AG04450 (cell line): Measurements from ENCODE around the gene AGTRAP. TPM values are rescaled to one million over a fixed set of nuclear protein-coding genes. Genes with fewer than 3 reads are reported as not detected.

Source experiments
- CTCF ChIA-PET: fragments of 300-600, 350-600 bp; formaldehyde crosslinking; extraction: SDS; loops from one replicate; lab custom pipeline; 2022; ENCODE audit warnings: antibody characterized with exemption, inconsistent platforms; lab: Charles Lee
- POLR2A ChIA-PET: fragments of 350-600 bp; formaldehyde crosslinking; extraction: SDS; loops from one replicate; lab custom pipeline; 2021; ENCODE audit warnings: antibody characterized with exemption, inconsistent platforms; lab: Yijun Ruan, JAX
- DNase-seq: peaks from one replicate; pipeline ENCODE4 v3.0.0-alpha.2; 2011; ENCODE audit warnings: low read depth, low spot score
- H3K27ac ChIP-seq: one replicate; pipeline ENCODE4 v1.5.1; 2012; ENCODE audit warnings: low read depth, low read length, control low read depth
- H3K27me3 ChIP-seq: one replicate; pipeline ENCODE4 v1.6.0; 2012; ENCODE audit warnings: low read length; ENCODE audit not compliant: control insufficient read depth, insufficient read depth
- H3K4me3 ChIP-seq: 2 replicates; pipeline ENCODE4 v1.5.1; 2011; ENCODE audit warnings: mild to moderate bottlenecking, low read depth, low read length, control low read depth
- H3K9me3 ChIP-seq: 2 replicates; pipeline ENCODE4 v1.5.1; 2012; ENCODE audit warnings: low read length; ENCODE audit not compliant: control insufficient read depth, insufficient read depth
- polyA plus RNA-seq: library from polyadenylated mRNA; depleted of rRNA; stranded (reverse); fragments of >200 nt; gene quantifications from 2 replicates; pipeline ENCODE4 v1.2.3, GENCODE V29; 2011
- TF ChIP-seq, protein P1 (sequence below): IDR thresholded peaks from 2 replicates; pipeline ENCODE4 v1.5.1; 2011; ENCODE audit warnings: low read depth, low read length, control low read depth, inconsistent platforms

AGTRAP gene
- polyA plus RNA-seq, 1 experiment: 26.8 TPM

DNA sequence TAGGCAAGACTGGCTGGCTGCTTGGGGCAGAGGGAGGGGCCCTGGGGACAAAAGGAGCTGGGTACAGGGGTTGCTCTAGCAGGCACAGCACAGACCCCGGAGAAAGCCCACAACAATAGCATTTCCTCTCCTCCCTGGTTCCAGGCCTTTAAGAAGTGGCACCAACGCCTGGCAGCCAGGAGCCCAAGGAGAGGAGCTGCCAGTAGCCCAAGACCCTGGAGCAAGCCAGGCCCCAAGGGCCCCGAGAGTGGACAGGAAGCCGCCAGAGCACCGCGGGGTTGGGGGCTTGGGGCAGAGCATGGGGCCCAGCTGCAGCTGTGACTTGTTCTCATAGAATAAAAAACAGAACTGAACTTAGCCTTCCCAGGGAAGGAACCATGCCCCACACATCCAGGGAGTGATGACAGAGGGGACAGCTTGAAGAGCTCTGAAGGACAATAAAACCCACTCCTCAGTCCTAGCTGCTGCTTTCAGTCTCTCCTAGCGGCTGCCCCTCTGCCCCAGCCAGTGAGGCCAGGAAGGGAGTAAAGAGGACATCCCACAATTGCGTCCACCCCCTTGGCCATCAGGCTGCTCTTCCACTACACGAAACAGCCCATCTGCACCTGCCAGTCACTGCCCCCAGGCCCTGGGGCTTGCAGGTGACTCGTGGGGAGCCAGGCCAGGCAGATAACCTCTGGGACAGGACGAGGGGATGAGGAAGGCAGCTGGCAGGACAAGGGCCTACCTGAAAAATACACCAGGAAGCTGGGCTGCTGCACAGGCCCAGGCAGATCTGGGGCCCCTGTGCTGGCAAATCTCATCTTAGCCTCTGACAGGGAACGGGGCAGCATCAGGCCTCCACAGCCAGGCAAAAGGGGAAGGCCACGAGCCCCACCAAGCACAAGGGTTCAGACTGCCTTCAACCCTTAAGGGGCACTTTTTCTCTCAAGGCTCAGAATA, 53.5 kb downstream of the AGTRAP start:
- TF ChIP-seq, protein P1, sequence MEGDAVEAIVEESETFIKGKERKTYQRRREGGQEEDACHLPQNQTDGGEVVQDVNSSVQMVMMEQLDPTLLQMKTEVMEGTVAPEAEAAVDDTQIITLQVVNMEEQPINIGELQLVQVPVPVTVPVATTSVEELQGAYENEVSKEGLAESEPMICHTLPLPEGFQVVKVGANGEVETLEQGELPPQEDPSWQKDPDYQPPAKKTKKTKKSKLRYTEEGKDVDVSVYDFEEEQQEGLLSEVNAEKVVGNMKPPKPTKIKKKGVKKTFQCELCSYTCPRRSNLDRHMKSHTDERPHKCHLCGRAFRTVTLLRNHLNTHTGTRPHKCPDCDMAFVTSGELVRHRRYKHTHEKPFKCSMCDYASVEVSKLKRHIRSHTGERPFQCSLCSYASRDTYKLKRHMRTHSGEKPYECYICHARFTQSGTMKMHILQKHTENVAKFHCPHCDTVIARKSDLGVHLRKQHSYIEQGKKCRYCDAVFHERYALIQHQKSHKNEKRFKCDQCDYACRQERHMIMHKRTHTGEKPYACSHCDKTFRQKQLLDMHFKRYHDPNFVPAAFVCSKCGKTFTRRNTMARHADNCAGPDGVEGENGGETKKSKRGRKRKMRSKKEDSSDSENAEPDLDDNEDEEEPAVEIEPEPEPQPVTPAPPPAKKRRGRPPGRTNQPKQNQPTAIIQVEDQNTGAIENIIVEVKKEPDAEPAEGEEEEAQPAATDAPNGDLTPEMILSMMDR: no peak
- POLR2A ChIA-PET: no interaction called here
- Histone ChIP-seq H3K9me3 (no peaks in the 10 kb centered on the region; the same call in 1 of the 2 replicates), H3K27ac (no peak overlapping the region), H3K4me3 (no peak overlapping the region), H3K27me3 (no peaks in the 10 kb centered on the region)
- no peak for DNase-seq
- CTCF ChIA-PET: interaction anchor here (0.6 kb wide), 1 partner anchor 1153 kb away, joined by 3 read pairs; no protein-coding TSS in a partner anchor

DNA sequence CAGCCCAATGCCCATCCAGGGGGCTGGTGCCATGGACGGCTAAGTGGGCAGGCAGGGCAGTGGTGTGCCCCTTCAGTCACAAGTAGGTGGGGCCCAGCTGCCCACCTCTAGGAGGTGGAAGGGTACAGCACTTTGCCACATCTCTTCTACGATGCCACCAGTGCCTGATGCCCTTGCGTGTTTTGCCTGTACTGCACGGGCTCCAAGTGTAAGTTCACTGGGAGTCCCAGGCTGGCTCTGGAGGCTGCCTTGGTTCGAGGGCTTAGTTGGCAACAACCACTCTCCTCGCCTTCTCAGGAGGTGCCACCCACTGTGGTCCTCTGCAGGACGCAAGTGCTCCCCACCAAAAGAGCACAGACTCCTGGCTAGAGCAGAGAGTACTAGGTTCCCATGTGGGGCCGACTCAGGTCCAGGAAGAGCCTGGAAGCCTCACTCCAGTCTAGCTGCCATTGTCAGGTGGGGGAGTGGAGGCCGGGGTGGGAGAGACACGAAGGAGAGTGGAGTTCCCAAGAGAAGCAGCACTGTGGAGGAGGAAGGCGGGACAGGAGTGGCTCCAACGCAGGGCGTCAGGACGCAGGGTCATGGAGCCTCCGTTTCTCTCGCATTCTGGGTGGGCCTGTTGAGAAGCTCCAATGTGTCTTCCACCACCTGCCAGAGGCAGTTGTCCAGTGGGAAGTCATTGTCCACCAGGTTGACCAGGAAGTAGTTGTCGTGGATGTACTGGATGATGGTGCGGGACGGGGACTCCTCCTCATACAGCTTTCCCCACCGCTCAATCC, 54.4 kb downstream of the AGTRAP start:
- no peaks in the 10 kb centered on the region; the same call in 1 of the 2 replicates for H3K9me3 ChIP-seq
- peak overlapping the region; percentile 47 for H3K27ac ChIP-seq
- DNase-seq: no peak
- CTCF ChIA-PET: no interaction called here
- POLR2A ChIA-PET: interaction anchor here (0.8 to 1.2 kb wide), 3 partner anchors 13 to 118 kb away, joined by 3 to 8 read pairs (median 6); partner anchors contain the start of genes CLCN6 and MTHFR
- H3K27me3 ChIP-seq: no peaks in the 10 kb centered on the region
- H3K4me3 ChIP-seq: no peak overlapping the region
- TF ChIP-seq, protein P1: no peak

DNA sequence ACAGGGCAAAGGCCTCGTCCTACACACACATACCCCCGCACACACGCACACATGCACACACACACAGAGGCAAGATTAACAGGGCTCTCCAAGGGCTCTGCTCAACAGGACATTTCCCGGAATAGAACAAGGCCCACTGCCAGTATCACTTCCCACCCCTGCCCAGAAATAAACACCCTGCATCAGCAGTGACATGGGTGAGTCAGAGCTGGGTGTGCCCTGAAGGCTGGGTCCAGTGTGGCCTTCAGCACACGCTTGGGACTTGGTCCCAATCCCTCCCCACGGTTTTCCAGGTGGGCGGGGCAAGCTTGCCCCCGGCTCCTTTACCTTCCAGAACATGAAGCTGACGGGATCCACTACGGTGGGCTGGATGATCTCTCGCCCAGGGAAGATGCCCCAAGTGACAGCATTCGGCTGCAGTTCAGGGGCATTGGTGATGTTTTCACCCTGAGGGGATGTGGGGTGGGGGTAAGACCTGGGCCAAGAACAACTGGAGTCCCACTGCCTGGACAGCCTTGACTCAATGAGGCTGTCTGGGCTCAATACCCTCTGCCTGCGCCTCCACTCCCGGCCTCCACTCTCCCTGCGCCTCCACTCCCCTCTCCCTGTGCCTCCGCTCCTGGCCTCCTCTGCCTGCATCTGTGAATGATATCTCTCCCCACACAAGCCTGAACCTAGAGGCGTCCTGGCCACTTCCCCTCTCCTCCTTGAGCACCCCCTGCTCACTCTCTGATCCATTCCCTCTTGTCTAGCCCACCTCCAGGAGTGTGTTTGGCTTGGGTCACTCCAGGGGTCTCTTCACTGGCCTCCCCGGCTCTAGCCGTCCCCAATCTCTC, 55.2 kb downstream of the AGTRAP start:
- DNase-seq: peak; percentile 56
- peak overlapping the region; percentile 47 for H3K27ac ChIP-seq
- H3K4me3 ChIP-seq: no peak overlapping the region
- CTCF ChIA-PET: no interaction called here
- no peaks in the 10 kb centered on the region for H3K27me3 ChIP-seq
- H3K9me3 ChIP-seq: no peaks in the 10 kb centered on the region; the same call in 1 of the 2 replicates
- TF ChIP-seq, protein P1: no peak
- POLR2A ChIA-PET: interaction anchor here (0.8 to 1.2 kb wide), 3 partner anchors 12 to 117 kb away, joined by 3 to 8 read pairs (median 6); partner anchors contain the start of genes CLCN6 and MTHFR

DNA sequence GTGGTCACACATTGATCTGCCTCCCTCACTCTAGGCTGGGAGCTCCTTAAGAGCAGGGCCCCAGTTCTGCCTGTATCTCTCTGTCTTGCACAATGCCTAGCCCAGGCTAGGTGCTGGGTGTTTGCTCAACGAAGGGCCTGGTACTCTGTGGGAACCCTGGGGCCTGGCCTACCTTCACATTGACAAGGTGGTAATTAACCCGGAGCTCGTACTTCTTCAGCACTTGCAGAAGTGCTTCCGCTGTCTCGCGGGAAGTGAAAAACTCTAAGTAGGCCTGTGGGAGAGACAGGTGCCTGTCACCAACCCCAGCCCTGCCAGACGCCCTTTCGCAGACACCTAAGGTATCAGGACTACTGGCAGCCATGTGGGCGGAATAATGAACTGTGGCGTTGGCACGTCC, 56.2 kb downstream of the AGTRAP start:
- TF ChIP-seq, protein P1: no peak
- DNase-seq: no peak
- POLR2A ChIA-PET: interaction anchor here (2.7 kb wide), 1 partner anchor 12 kb away, joined by 7 read pairs; no protein-coding TSS in a partner anchor
- no peaks in the 10 kb centered on the region; the same call in 1 of the 2 replicates for H3K9me3 ChIP-seq
- CTCF ChIA-PET: no interaction called here
- H3K27me3 ChIP-seq: no peaks in the 10 kb centered on the region
- no peak overlapping the region for H3K27ac ChIP-seq
- H3K4me3 ChIP-seq: no peak overlapping the region
